T-helper 1 cell treated with Interleukin-12 subunit alpha and Interleukin-12 subunit beta and Interleukin-4 antibody, amounts not matched to agents 30 ng/mL and 1 ng/mL, for 36 hours (primary cell): ENCODE results near the gene SPATA25. TPM values are rescaled to one million over a fixed set of nuclear protein-coding genes. Genes with fewer than 3 reads are reported as not detected.
"Not testable (repeated sequence)": the region's sequence is repeated elsewhere in the genome, so short reads cannot be mapped to it uniquely, and the experiment has no call there.

Experiments
- intact Hi-C: fragments of 100-400 bp; cut with micrococcal nuclease; formaldehyde crosslinking; loops from one replicate; pipeline ENCODE4 v1.15.1; 2024
- total RNA-seq: library from RNA; stranded (reverse); gene quantifications from 2 replicates; pipeline ENCODE4 v1.2.3, GENCODE V29; 2022

SPATA25 gene
- total RNA-seq, 1 donor from 2014 or later: 0.49 TPM

- intact Hi-C loops: no loop called here
Measured at GRCh38 chr20:45918182-45918737, 30.8 kb upstream of the SPATA25 start.

GRCh38 chr20:45917790-45918141 lies 30.3 kb upstream of the SPATA25 start:
- intact Hi-C loops: no loop called here

- intact Hi-C loops: no loop called here
Measured at GRCh38 chr20:45913116-45913515, 25.7 kb upstream of the SPATA25 start.

- intact Hi-C loops: no loop called here
Measured at GRCh38 chr20:45912344-45912682, 24.9 kb upstream of the SPATA25 start.

GRCh38 chr20:45911486-45912343 lies 24.3 kb upstream of the SPATA25 start, which contains the start of gene PLTP:
Gene PLTP (minus strand): TSS chr20:45912155. CDS start chr20:45911452, 703 bp downstream.
- intact Hi-C loops: loop anchor here (1.0 to 2.0 kb wide), 4 partner anchors 24 to 61 kb away; partner anchors contain the start of genes ACOT8, ZNF335, ZSWIM1 and ZSWIM3

- intact Hi-C loops: loop anchor here (1.0 to 2.0 kb wide), 6 partner anchors 20 to 77 kb away; partner anchors contain the start of genes ACOT8, CTSA, NEURL2 and ZNF335
Measured at GRCh38 chr20:45910670-45911485, 23.5 kb upstream of the SPATA25 start.

GRCh38 chr20:45909817-45910669 lies 22.6 kb upstream of the SPATA25 start:
- intact Hi-C loops: loop anchor here (1.0 to 2.0 kb wide), 3 partner anchors 19 to 76 kb away; partner anchors contain the start of genes CTSA, NEURL2 and ZSWIM1

GRCh38 chr20:45909336-45909808 lies 21.9 kb upstream of the SPATA25 start:
- intact Hi-C loops: no loop called here

- intact Hi-C loops: no loop called here
Measured at GRCh38 chr20:45908084-45908483, 20.7 kb upstream of the SPATA25 start.

GRCh38 chr20:45907219-45907948 lies 20.0 kb upstream of the SPATA25 start:
- intact Hi-C loops: no loop called here

- intact Hi-C loops: no loop called here
Measured at GRCh38 chr20:45905505-45906079, 18.2 kb upstream of the SPATA25 start.

GRCh38 chr20:45904583-45905504 lies 17.4 kb upstream of the SPATA25 start:
- intact Hi-C loops: no loop called here

GRCh38 chr20:45902199-45902701 lies 14.8 kb upstream of the SPATA25 start:
- intact Hi-C loops: no loop called here

- intact Hi-C loops: not testable (repeated sequence)
Measured at GRCh38 chr20:45901332-45901731, 13.9 kb upstream of the SPATA25 start.

- intact Hi-C loops: no loop called here
Measured at GRCh38 chr20:45899046-45899835, 11.8 kb upstream of the SPATA25 start.

- intact Hi-C loops: no loop called here
Measured at GRCh38 chr20:45898285-45898684, 10.9 kb upstream of the SPATA25 start.

GRCh38 chr20:45897692-45898091 lies 10.3 kb upstream of the SPATA25 start:
- intact Hi-C loops: no loop called here
